NCI-H524 treated with DMSO at 0.1 percent for 48 hours (cell line): ENCODE results near the gene HLA-DMB.

ENCODE experiments used
- DNase-seq: peaks from one replicate; lab custom pipeline; 2025; lab: John Stamatoyannopoulos, UW

The HLA-DMB gene

GRCh38 chr6:32940656-32941213 is at the start of gene HLA-DMB:
Gene HLA-DMB (minus strand): TSS chr6:32941028. CDS start chr6:32940807, 221 bp downstream.
- DNase-seq, result no peak

- no peak for DNase-seq
Measured at GRCh38 chr6:32989368-32989767, 48.5 kb upstream of the HLA-DMB start.

DNA sequence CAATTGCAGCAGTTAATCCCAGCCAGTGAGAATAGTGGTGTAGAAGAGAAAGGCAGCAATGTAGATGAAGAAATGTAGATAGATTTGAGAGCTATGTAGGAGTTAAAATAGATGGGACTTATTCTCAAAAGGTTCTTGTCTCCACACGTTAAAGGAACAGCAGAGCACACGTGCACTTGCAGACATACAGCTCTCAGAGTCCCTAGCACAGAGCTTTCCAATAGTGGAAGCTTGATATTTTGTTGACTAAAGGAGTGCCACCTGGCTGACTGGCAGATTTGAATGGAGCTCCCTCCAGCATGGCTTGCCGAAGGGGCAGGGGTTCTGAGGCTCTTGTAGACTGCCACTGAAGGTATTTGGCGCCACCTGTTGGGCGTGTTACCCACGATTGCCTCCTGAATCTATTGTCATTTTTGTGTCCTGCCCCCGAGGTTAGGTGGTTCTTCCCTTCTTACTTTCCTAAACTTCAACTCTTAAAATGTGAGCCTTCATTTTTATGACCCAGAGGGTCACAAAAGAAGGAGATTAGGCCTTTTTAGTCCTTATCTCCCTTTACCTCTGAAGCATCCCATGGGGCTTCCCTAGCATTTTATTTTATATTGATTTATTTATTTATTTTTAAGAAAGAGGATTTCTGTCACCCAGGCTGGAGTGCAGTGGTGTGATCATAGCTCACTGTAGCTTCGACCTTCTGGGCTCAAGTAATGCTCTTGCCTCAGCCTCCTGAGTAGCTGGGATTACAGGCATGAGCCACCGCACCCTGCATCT is 44.0 kb upstream of the HLA-DMB start:
- peak; percentile 71 for DNase-seq

DNA sequence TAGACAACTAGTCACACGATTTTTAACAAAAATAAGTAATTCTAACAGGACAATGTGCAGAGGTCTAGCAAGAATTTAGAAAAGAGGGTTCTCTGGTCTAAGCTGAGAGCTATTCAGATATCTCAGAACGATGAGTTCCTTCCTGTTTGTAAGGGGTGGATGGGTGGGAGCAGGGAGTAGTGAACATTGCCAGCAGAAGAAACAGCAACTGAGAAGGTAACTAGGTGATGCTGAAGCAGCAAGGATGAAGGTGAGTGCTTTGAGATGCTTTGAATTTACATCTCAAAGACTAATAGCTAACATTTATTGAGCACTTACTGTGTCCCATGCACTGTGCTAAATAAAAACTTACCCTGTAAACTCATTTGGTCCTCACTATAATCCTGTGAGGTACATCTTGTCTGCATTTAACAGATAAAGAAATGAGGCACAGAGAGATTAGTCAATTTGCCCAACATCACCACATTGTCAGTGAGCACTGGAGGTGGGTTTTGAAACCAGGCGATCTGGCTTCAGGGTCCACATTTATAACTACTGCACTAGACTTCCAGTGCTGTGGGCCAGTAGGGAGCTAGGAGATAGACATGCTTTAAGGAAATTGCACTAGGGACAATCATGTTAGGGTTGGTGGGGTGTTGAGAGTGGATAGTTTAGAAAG is 43.3 kb upstream of the HLA-DMB start:
- no peak for DNase-seq

DNA sequence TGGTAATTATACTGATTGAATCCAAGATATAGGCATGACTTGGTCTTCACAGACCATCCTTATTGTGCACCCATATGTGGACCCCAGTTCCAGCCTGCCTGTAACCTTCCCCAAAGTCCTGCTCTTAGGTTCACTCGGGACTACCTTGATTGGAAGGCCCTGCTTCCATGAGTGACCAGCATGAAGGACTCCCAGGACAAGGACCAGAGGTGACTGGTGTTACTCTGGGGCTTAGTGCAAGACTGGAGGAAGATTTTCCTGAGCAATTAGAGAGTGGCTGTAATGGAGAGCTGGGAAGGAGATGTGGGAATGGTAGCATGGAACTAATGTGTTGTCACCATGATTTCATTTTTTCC is 42.6 kb upstream of the HLA-DMB start:
- no peak for DNase-seq

- DNase-seq, result no peak
Measured at GRCh38 chr6:32982702-32983492, 42.1 kb upstream of the HLA-DMB start.

DNA sequence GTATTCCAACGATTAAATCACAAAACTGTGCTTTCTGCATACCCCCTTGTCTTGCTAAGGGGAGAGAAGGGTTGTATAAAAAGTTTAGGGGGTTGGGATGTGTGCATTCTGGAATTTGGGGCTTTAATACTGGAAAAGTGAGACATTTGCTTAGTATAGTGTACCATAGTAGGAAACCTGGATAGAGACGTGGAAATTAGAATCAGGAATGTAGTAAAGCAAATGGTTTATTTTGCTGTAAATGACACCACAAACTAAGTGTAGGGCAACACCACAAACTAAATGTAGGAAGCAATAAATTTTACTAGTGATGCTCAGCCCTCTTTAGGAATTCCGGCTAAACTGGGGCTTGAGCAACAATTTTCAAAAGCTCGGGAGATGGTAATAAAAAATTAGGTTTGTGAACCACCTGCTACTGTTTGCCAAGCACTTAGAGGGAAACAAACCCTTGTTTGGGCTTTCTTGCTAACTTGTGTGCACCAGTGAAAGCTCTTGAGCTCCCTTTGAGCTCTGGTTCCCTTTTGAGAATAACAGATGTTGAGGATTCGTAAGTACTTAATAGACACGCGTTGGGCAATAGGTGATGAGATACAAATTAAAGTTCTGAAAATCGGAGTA is 41.4 kb upstream of the HLA-DMB start:
- DNase-seq, result peak; percentile 48

DNA sequence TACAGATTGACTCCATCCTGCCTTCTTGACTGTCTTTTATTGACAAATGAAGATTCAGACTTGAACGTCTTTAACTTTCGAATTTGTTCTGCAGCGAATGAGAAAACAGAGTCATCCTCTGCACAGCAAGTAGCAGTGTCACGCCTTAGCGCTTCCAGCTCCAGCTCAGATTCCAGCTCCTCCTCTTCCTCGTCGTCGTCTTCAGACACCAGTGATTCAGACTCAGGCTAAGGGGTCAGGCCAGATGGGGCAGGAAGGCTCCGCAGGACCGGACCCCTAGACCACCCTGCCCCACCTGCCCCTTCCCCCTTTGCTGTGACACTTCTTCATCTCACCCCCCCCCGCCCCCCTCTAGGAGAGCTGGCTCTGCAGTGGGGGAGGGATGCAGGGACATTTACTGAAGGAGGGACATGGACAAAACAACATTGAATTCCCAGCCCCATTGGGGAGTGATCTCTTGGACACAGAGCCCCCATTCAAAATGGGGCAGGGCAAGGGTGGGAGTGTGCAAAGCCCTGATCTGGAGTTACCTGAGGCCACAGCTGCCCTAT is 39.7 kb upstream of the HLA-DMB start:
- DNase-seq, result no peak

GRCh38 chr6:32979720-32980487 is 39.1 kb upstream of the HLA-DMB start:
- DNase-seq, result no peak

DNA sequence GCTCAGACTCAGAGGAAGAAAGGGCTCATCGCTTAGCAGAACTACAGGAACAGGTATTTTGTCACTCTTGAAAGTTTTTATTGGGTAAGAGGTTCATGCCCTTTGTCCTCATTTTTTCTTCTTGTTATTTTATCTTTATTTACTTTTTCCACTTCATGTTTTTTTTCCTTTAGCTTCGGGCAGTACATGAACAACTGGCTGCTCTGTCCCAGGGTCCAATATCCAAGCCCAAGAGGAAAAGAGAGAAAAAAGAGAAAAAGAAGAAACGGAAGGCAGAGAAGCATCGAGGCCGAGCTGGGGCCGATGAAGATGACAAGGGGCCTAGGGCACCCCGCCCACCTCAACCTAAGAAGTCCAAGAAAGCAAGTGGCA is 37.1 kb upstream of the HLA-DMB start:
- no peak for DNase-seq

- no peak for DNase-seq
Measured at GRCh38 chr6:32977272-32977952, 36.6 kb upstream of the HLA-DMB start.

DNA sequence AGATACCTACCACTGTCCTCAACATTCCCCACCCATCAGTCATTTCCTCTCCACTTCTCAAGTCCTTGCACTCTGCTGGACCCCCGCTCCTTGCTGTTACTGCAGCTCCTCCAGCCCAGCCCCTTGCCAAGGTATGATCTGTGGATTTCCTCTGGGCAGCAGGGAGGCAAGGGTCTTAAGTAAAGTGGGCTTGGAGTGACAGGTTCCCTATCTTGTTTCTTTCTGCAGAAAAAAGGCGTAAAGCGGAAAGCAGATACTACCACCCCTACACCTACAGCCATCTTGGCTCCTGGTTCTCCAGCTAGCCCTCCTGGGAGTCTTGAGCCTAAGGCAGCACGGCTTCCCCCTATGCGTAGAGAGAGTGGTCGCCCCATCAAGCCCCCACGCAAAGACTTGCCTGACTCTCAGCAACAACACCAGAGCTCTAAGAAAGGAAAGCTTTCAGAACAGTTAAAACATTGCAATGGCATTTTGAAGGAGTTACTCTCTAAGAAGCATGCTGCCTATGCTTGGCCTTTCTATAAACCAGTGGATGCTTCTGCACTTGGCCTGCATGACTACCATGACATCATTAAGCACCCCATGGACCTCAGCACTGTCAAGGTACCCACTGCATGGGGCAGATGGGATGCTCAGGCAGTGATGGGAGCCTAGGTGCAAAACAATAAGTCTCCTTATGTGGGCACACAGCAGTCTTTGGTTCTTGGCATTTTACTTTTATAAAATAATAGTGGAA is 35.7 kb upstream of the HLA-DMB start:
- no peak for DNase-seq

DNA sequence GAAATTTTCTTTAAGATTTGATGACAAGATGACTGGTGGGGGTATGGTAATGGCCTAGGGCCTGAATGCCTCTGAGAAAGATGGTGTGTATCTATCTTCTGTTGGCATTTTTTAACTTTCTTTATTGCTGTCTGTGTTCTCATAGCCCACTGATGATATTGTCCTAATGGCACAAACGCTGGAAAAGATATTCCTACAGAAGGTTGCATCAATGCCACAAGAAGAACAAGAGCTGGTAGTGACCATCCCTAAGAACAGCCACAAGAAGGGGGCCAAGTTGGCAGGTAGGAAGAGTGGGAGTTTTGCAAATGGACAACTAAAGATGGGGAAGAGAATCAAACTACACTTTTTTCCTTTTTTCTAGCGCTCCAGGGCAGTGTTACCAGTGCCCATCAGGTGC is 35.1 kb upstream of the HLA-DMB start:
- DNase-seq, result no peak

DNA sequence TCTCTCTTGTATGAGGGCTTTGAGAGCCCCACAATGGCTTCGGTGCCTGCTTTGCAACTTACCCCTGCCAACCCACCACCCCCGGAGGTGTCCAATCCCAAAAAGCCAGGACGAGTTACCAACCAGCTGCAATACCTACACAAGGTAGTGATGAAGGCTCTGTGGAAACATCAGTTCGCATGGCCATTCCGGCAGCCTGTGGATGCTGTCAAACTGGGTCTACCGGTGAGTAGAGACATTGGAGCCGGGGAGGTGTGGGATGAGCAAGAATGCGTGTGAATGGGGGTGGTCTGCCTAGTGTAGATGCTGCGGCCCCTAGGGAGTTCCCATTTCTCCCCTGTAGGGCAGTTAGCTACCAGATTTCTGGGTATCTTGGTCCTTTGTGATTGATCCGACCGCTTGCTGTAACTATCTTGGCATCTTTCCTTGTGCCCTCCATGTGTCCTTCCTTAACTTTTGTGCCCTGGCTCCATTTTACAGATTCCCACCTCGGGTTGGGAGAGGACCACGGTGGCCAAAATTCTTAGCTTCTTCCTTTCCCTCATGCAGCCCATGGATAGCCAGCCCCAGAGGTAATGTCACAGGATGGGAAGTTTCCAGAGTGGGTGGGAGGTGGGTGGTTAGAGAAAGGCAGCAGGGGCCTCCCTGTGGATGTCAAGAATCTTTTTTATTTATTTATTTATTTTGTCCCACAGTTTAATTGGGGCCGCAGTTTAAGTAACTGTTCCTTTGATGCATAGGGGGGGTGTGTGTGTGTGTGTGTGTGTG is 33.9 kb upstream of the HLA-DMB start:
- no peak for DNase-seq

GRCh38 chr6:32974016-32974333 is 33.1 kb upstream of the HLA-DMB start:
- DNase-seq, result no peak

DNA sequence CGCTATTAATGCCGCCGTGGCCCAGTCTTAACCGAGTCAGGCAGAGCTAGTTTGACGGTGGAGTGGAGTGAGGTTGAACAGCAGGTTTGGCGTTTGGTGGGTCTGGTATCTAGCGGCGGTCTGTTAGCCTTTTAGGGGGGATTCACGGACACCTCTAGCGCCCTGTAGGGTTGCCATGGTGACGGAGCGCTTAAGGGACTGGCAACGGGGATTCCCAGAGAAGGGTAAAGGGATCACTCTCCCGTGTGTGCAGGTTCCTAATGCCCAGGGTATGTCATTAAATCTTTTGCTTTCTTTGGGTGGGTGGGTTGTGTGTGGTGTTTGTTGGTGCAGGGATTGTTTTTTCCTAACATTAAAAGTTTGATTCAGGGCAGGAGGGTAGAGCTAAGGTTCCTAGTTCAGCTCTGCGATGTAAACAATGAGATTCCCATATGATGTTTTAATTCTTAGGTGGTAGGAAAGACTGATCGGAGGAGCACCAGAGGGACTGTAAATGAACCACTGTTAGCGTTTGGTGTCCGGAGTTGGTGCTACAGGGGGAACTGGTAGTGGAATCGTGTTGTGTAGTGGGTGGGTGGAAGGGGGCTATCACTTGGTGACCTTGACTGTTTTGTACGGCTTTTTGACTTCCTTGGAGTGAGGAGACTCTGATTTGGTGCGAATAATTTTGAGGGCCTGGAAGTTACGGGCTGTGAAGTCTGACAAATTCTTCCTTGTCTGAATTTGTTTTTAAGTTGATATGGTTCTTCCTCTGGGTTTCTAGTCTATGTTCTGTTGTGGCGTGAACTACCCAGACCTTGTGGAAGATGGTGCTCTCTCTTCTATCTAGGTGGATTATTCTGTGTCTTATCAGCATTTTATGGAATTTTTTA is 32.6 kb upstream of the HLA-DMB start:
- DNase-seq, result no peak

GRCh38 chr6:32972353-32973143 is 31.7 kb upstream of the HLA-DMB start:
- no peak for DNase-seq
